HG03521 (cell line): Measurements from ENCODE around the gene EMX2.
"Not testable (repeated sequence)": the region's sequence is repeated elsewhere in the genome, so short reads cannot be mapped to it uniquely, and the experiment has no call there.

Experiments
- ATAC-seq: cut with Tn5 transposase; IDR thresholded peaks from one replicate; pipeline ENCODE4 v1.9.1; 2021; ENCODE audit warnings: mild to moderate bottlenecking, moderate library complexity; ENCODE audit not compliant: unreplicated experiment

EMX2 gene

GRCh38 chr10:117555017-117555416 is 12.5 kb downstream of the EMX2 start:
- no peak for ATAC-seq

GRCh38 chr10:117555863-117556262 is 13.3 kb downstream of the EMX2 start:
- no peak for ATAC-seq

GRCh38 chr10:117556356-117556755 is 13.8 kb downstream of the EMX2 start:
- ATAC-seq = no peak

GRCh38 chr10:117559712-117560111 is 17.2 kb downstream of the EMX2 start:
- ATAC-seq = no peak

- ATAC-seq = no peak
Measured at GRCh38 chr10:117560942-117561341, 18.4 kb downstream of the EMX2 start.

GRCh38 chr10:117562220-117562619 is 19.7 kb downstream of the EMX2 start:
- ATAC-seq = no peak

- no peak for ATAC-seq
Measured at GRCh38 chr10:117562896-117563737, 20.6 kb downstream of the EMX2 start.

- ATAC-seq = no peak
Measured at GRCh38 chr10:117563780-117564179, 21.2 kb downstream of the EMX2 start.

- no peak for ATAC-seq
Measured at GRCh38 chr10:117565068-117565467, 22.5 kb downstream of the EMX2 start.

GRCh38 chr10:117568334-117568733 is 25.8 kb downstream of the EMX2 start:
- no peak for ATAC-seq

- ATAC-seq = no peak
Measured at GRCh38 chr10:117569610-117570390, 27.3 kb downstream of the EMX2 start.

GRCh38 chr10:117570880-117571279 is 28.3 kb downstream of the EMX2 start:
- ATAC-seq = no peak

GRCh38 chr10:117574498-117575146 is 32.1 kb downstream of the EMX2 start:
- no peak for ATAC-seq

- no peak for ATAC-seq
Measured at GRCh38 chr10:117578490-117578889, 35.9 kb downstream of the EMX2 start.

- ATAC-seq = no peak
Measured at GRCh38 chr10:117578999-117579590, 36.5 kb downstream of the EMX2 start.

GRCh38 chr10:117581961-117582360 is 39.4 kb downstream of the EMX2 start:
- no peak for ATAC-seq

GRCh38 chr10:117584831-117585230 is 42.3 kb downstream of the EMX2 start:
- ATAC-seq = not testable (repeated sequence)

- no peak for ATAC-seq
Measured at GRCh38 chr10:117587036-117587435, 44.5 kb downstream of the EMX2 start.

GRCh38 chr10:117590101-117590875 is 47.7 kb downstream of the EMX2 start:
- ATAC-seq = no peak

GRCh38 chr10:117591043-117591442 is 48.5 kb downstream of the EMX2 start:
- no peak for ATAC-seq
